Measurements from ENCODE around the gene PPIL1. TPM values are rescaled to one million over a fixed set of nuclear protein-coding genes. Genes with fewer than 3 reads are reported as not detected.

PPIL1 gene
- total RNA-seq, 1 experiment from 2014 or later, result 87.8 TPM

DNA sequence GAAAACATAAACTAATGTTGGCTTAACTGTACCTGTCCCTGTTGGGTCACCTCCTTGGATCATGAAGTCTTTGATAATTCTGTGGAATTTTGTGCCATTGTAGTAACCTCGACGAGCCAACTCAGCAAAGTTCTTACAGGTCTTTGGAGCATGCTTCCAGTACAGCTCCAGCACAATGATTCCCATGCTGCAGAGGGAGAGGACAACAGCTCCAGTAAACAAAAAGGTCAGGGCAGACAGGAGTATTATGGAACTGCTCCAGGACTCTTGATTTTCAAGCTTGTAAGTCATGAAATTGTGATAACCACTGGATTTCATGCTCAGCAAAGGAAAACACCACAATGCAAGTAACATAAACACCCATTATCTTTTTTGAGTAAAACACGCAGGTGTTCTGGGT, 2.9 kb downstream of the PPIL1 start:
- Histone ChIP-seq H3K14ac (ENCODE audit: insufficient read depth, low read length) (no peak overlapping the region), H3K79me2 (ENCODE audit: insufficient read depth, low read length) (peaks cover 11% of the 10 kb centered on the region), H4K8ac (replicated peaks; ENCODE audit: insufficient read length, low read depth, low read length) (no peak overlapping the region), H3K23ac (ENCODE audit: insufficient read length, low read depth, low read length) (no peak overlapping the region), H3K27me3 (ENCODE audit: insufficient read depth, low read length) (no peaks in the 10 kb centered on the region), H3K56ac (ENCODE audit: insufficient read length, low read depth, low read length) (no peak overlapping the region), H2BK12ac (ENCODE audit: insufficient read length, low read depth, low read length) (no peak overlapping the region), H3K18ac (ENCODE audit: insufficient read length, low read depth, low read length) (no peak overlapping the region), H2AFZ (ENCODE audit: low read length) (no peak overlapping the region), H3K4me1 (ENCODE audit: insufficient read depth, low read length) (no peaks in the 10 kb centered on the region), H3K79me1 (ENCODE audit: insufficient read depth, low read depth, low read length, poor library complexity, severe bottlenecking) (peaks cover 3% of the 10 kb centered on the region), H2BK5ac (ENCODE audit: insufficient read length, low read length) (no peak overlapping the region), H4K5ac (ENCODE audit: insufficient read length, low read depth, low read length) (no peak overlapping the region), H3K4ac (ENCODE audit: low read depth, low read length) (no peak overlapping the region), H2BK15ac (ENCODE audit: low read depth, low read length) (no peak overlapping the region), H2BK120ac (ENCODE audit: low read depth, low read length, poor library complexity, severe bottlenecking) (no peak overlapping the region), H3K9me3 (ENCODE audit: control insufficient read depth, low read depth, low read length) (no peaks in the 10 kb centered on the region), H3K4me2 (ENCODE audit: insufficient read depth, insufficient read length, low read length) (no peak overlapping the region), H3K27ac (ENCODE audit: insufficient read length, low read depth, low read length) (no peak overlapping the region), H2AK5ac (ENCODE audit: insufficient read length, low read length) (no peak overlapping the region), H3T11ph (ENCODE audit: low read length) (no peak overlapping the region), H2BK20ac (ENCODE audit: low read depth, low read length, poor library complexity, severe bottlenecking) (no peak overlapping the region), H4K20me1 (ENCODE audit: control insufficient read depth, insufficient read depth, insufficient read length) (no peaks in the 10 kb centered on the region), H4K91ac (ENCODE audit: insufficient read length, low read depth, low read length) (no peak overlapping the region), H3K23me2 (ENCODE audit: insufficient read length, low read depth, low read length, poor library complexity, severe bottlenecking) (peaks cover 3% of the 10 kb centered on the region), H3K9ac (ENCODE audit: extremely low read depth, insufficient read length, low read length) (no peak overlapping the region)
- no CpG with 5 or more reads among the region's 3 CpGs for WGBS (ENCODE audit: extremely low coverage, insufficient read length, low lambda C conversion rate)
- no peak for DNase-seq
- TF ChIP-seq, protein P1, sequence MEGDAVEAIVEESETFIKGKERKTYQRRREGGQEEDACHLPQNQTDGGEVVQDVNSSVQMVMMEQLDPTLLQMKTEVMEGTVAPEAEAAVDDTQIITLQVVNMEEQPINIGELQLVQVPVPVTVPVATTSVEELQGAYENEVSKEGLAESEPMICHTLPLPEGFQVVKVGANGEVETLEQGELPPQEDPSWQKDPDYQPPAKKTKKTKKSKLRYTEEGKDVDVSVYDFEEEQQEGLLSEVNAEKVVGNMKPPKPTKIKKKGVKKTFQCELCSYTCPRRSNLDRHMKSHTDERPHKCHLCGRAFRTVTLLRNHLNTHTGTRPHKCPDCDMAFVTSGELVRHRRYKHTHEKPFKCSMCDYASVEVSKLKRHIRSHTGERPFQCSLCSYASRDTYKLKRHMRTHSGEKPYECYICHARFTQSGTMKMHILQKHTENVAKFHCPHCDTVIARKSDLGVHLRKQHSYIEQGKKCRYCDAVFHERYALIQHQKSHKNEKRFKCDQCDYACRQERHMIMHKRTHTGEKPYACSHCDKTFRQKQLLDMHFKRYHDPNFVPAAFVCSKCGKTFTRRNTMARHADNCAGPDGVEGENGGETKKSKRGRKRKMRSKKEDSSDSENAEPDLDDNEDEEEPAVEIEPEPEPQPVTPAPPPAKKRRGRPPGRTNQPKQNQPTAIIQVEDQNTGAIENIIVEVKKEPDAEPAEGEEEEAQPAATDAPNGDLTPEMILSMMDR (conservative IDR thresholded peaks at IDR 0.05), result no peak
- H3K36me3 Mint-ChIP-seq (ENCODE audit: insufficient read depth in 1 of 3, low read depth in 3 of 3), result peaks cover 12 to 51% (median 47%) of the 10 kb centered on the region in 3 experiments; a peak in 6 of 7 replicates
- H3K9me3 Mint-ChIP-seq, result no peaks in the 10 kb centered on the region
- H3K4me3 Mint-ChIP-seq, result no peak overlapping the region
- H3K4me1 Mint-ChIP-seq, result peaks cover 16 to 23% of the 10 kb centered on the region in 2 experiments
- no peak overlapping the region; a peak in 1 of 7 replicates for H3K27ac Mint-ChIP-seq
- H3K27me3 Mint-ChIP-seq (ENCODE audit: low read depth), result peaks cover 1% of the 10 kb centered on the region; the same call in 1 of the 2 replicates

Measured in H9 (cell line).